Psoas muscle (tissue), 8 donors: ENCODE measurements around the gene AKT1. TPM values are rescaled to one million over a fixed set of nuclear protein-coding genes. Genes with fewer than 3 reads are reported as not detected.

Source experiments
- ATAC-seq, 4 donors: fragments of 200-7000 bp; cut with Tn5 transposase; one replicate each; pipeline ENCODE4 v1.9.1; 2020; ENCODE audit warnings: moderate library complexity in 3 of 4, mild to moderate bottlenecking in 2 of 4
- DNase-seq, 2 donors: peaks; one replicate each; pipeline ENCODE4 v3.0.0-alpha.2; 2020
- H3K27ac ChIP-seq: fragments of 200-600 bp; one replicate; pipeline ENCODE4 v1.8.0; 2022
- H3K27me3 ChIP-seq, 3 donors: fragments of 200-600 bp in 1 of 3; one replicate each; pipeline versions ENCODE4 v1.6.1 to v1.8.0; 2013 to 2022; ENCODE audit warnings: low read length in 2 of 3, mild to moderate bottlenecking in 2 of 3, moderate library complexity in 1 of 3; ENCODE audit not compliant: insufficient read depth in 3 of 3
- H3K36me3 ChIP-seq, 2 donors: fragments of 200-600 bp in 1 of 2; one replicate each; pipeline versions ENCODE4 v1.6.1 to v1.8.0; 2013 to 2022; ENCODE audit warnings: low read depth in 1 of 2, mild to moderate bottlenecking in 1 of 2, moderate library complexity in 1 of 2; ENCODE audit not compliant: insufficient read depth in 1 of 2
- H3K4me1 ChIP-seq: fragments of 200-600 bp; one replicate; pipeline ENCODE4 v1.8.0; 2022
- H3K4me3 ChIP-seq: fragments of 200-600 bp; one replicate; pipeline ENCODE4 v1.8.0; 2022; ENCODE audit warnings: mild to moderate bottlenecking
- H3K9me3 ChIP-seq: fragments of 200-600 bp; one replicate; pipeline ENCODE4 v1.8.0; 2022
- CTCF ChIP-seq: fragments of 200-600 bp; IDR thresholded peaks from one replicate; pipeline ENCODE4 v1.8.0; 2022; ENCODE audit warnings: antibody characterized with exemption
- WGBS, 3 donors: extraction: QIAGEN DNeasy Blood & Tissue Kit; methylation state at CpG; one replicate each; pipeline versions ENCODE4 v1.1.6 to v1.1.7; 2013; 5-methylcytosine and 5-hydroxymethylcytosine counted together
- intact Hi-C, 2 donors: fragments of 100-400 bp; cut with DNase I; formaldehyde crosslinking; loops; one replicate each; pipeline versions ENCODE4 v1.11.0 to v1.14.2; 2022
- polyA plus RNA-seq, 3 donors: library from polyadenylated mRNA; stranded (reverse); fragments of 200-250 nt; gene quantifications; one replicate each; pipeline ENCODE4 v1.2.3, GENCODE V29; 2013
- total RNA-seq, 4 donors: library from RNA; stranded (reverse); fragmentation: NEBNext Ultra II Directional in 2 of 4; extraction: Animal tissue kit (Norgen Biotek cat#: 25700) in 2 of 4; gene quantifications; one replicate each; pipeline versions ENCODE4 v1.2.1 to v1.2.4, GENCODE V29; 2021 to 2023
- donor health status: healthy with polysubstance abuse.
- donor health status: DM: no; HTN: no; CAD: no; lungs with moderate emphysema.
- donor health status: Bipolar disorder and iron deficiency.
- donor health status: healthy.
- donor health status: DM: yes; HTN: yes; CAD: no.
- donor health status: DM: no; HTN: no; CAD: no.
- donor health status: DM: no; HTN: no; CAD: no.
- donor health status: DM: yes; HTN: yes; CAD: no.

The AKT1 gene
- total and polyA plus RNA-seq, 7 donors = 51.9 to 102 (median 62.0) TPM

GRCh38 chr14:104728631-104729030 lies 66.9 kb downstream of the AKT1 start:
- Histone ChIP-seq H3K4me1 (peaks cover 64% of the 10 kb centered on the region), H3K4me3 (no peak overlapping the region), H3K27me3 (no peaks in the 10 kb centered on the region), H3K27ac (peak overlapping the region; percentile 67), H3K36me3 (no peaks in the 10 kb centered on the region), H3K9me3 (no peaks in the 10 kb centered on the region)
- ATAC-seq = no peak
- WGBS, 3 donors = 58 to 67% (median 63%) methylated on average over 16 to 17 of the region's 17 CpGs
- intact Hi-C loops = no loop called here
- no peak for DNase-seq
- TF ChIP-seq CTCF = no peak

- TF ChIP-seq CTCF = no peak
- intact Hi-C loops = no loop called here
- Histone ChIP-seq H3K9me3 (no peaks in the 10 kb centered on the region), H3K4me1 (peaks cover 64% of the 10 kb centered on the region), H3K4me3 (no peak overlapping the region), H3K27me3 (no peaks in the 10 kb centered on the region), H3K27ac (peak overlapping the region; percentile 83), H3K36me3 (no peaks in the 10 kb centered on the region)
- no peak for DNase-seq
- 35 to 51% (median 38%) methylated on average over 20 to 21 of the region's 21 CpGs for WGBS, 3 donors
- ATAC-seq = no peak
These were observed 68.7 kb downstream of the AKT1 start for GRCh38 chr14:104726600-104727451.

GRCh38 chr14:104725772-104726548 lies 69.6 kb downstream of the AKT1 start:
- intact Hi-C loops = no loop called here

More at GRCh38 chr14:104725772-104726548, 69.6 kb downstream of the AKT1 start:
- no peaks in the 10 kb centered on the region for H3K27me3 ChIP-seq
- peaks cover 60% of the 10 kb centered on the region for H3K4me1 ChIP-seq
- no peaks in the 10 kb centered on the region for H3K36me3 ChIP-seq
- peak overlapping the region; percentile 83 for H3K27ac ChIP-seq
- H3K4me3 ChIP-seq = peak overlapping the region; percentile 82
- H3K9me3 ChIP-seq = no peaks in the 10 kb centered on the region
- WGBS, 3 donors = 39 to 55% (median 40%) methylated on average over 24 to 25 of the region's 25 CpGs
- peak in 3 of 4 donors; percentile 22 to 47 (median 32) for ATAC-seq
- peak in 1 of 2 donors; percentile 78 for DNase-seq
- no peak for TF ChIP-seq CTCF
